ENCODE results near the gene ROR2. TPM values are rescaled to one million over a fixed set of nuclear protein-coding genes. Genes with fewer than 3 reads are reported as not detected.

Gene ROR2
- total RNA-seq, 1 donor from 2014 or later = 0.74 TPM

- Histone ChIP-seq H3K9me3 (replicated peaks) (no peaks in the 10 kb centered on the region), H3K27me3 (ENCODE audit: low read depth) (no peaks in the 10 kb centered on the region), H3K27ac (replicated peaks) (no peak overlapping the region), H3K36me3 (no peaks in the 10 kb centered on the region), H3K4me1 (peaks cover 10% of the 10 kb centered on the region), H3K4me3 (no peak overlapping the region)
- peak; percentile 73 for DNase-seq
- intact Hi-C loops (cut with micrococcal nuclease) = no loop called here
- peak; percentile 98 for TF ChIP-seq CTCF (IDR thresholded peaks at IDR 0.05; ENCODE audit: borderline replicate concordance)
Measured at GRCh38 chr9:91734371-91734981, 215.6 kb downstream of the ROR2 start.

DNA sequence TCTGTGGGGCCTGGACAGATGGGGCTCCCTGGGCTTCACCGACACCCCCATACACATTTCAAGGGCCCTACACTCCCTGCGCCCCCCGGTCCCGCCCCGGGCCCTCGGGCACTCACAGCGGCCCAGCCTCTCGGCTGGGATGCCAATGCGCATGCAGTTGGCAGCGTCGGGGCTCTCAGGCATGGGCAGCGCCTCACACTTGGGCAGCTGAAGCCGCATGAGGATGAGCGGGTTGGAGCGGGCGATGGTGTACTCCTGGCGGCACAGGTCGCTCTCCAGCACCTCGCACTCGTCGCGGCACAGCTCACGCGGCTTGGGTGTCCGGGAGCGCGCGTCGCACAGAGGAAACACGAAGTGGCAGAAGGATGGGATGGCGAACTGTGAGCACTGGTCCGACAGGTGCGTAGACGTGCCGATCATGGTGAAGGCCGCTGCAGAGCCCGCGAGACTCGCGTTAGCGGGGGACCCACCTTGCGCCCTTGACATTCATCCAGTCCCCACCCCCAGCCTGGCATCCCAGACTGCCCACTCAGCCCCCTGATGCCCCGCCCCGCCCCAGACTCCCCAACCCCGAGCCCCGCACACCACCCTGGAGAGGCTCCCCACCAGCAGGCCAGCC lies 216.9 kb downstream of the ROR2 start:
- peaks cover 18% of the 10 kb centered on the region for H3K4me1 ChIP-seq
- no peaks in the 10 kb centered on the region for H3K9me3 ChIP-seq (replicated peaks)
- H3K27me3 ChIP-seq (ENCODE audit: low read depth) = no peaks in the 10 kb centered on the region
- intact Hi-C loops (cut with micrococcal nuclease) = no loop called here
- no peak overlapping the region for H3K27ac ChIP-seq (replicated peaks)
- no peaks in the 10 kb centered on the region for H3K36me3 ChIP-seq
- H3K4me3 ChIP-seq = no peak overlapping the region
- DNase-seq = no peak
- TF ChIP-seq CTCF (IDR thresholded peaks at IDR 0.05; ENCODE audit: borderline replicate concordance) = no peak

DNA sequence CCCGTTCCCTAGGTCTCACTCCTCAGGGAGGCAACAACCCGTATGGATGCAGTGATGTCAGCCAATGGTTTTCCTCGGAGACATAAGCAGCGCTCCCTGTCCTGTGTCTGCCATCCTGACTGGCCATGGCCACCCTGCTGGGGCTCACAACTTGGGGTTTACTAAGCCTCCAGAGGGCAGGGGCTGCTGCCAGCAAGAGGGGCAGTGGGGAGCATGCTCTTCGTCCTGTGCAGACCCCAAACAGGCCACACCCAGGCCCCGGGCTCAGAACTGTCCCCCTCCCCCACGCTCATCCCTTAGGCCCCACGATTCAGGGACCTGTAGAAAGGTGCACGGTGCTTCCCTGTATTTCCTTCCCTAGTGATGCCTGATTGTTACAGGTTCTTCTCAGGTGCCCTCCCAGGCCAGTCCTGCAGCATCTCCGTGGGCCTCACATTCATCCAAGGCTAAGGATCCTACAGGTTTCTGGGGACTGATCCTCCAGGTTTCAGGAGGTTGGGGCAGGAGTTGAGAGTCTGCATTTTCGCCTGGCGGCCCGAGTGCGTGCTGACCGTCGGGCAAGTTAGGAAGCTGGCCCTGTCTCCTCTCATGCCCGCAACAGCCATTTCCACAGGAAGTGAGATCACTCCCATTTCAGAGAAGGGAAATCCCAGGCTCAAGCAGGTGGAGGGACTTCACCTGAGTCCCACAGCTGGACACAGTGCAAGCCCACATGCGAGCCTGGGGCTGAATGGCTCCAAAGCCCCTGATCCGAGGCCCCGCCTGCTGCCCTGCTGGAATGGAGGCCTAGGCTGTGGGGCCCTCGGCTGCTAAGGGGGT lies 217.6 kb downstream of the ROR2 start:
- intact Hi-C loops (cut with micrococcal nuclease) = no loop called here
- Histone ChIP-seq H3K4me1 (peaks cover 18% of the 10 kb centered on the region), H3K27me3 (ENCODE audit: low read depth) (no peaks in the 10 kb centered on the region), H3K36me3 (no peaks in the 10 kb centered on the region), H3K9me3 (replicated peaks) (no peaks in the 10 kb centered on the region), H3K27ac (replicated peaks) (no peak overlapping the region), H3K4me3 (no peak overlapping the region)
- no peak for DNase-seq
- no peak for TF ChIP-seq CTCF (IDR thresholded peaks at IDR 0.05; ENCODE audit: borderline replicate concordance)

GRCh38 chr9:91730806-91731205 lies 219.2 kb downstream of the ROR2 start:
- H3K4me3 ChIP-seq = no peak overlapping the region
- no peak for DNase-seq
- H3K4me1 ChIP-seq = peaks cover 18% of the 10 kb centered on the region
- no peaks in the 10 kb centered on the region for H3K9me3 ChIP-seq (replicated peaks)
- H3K27ac ChIP-seq (replicated peaks) = no peak overlapping the region
- TF ChIP-seq CTCF (IDR thresholded peaks at IDR 0.05; ENCODE audit: borderline replicate concordance) = no peak
- intact Hi-C loops (cut with micrococcal nuclease) = no loop called here
- no peaks in the 10 kb centered on the region for H3K27me3 ChIP-seq (ENCODE audit: low read depth)
- H3K36me3 ChIP-seq = no peaks in the 10 kb centered on the region

DNA sequence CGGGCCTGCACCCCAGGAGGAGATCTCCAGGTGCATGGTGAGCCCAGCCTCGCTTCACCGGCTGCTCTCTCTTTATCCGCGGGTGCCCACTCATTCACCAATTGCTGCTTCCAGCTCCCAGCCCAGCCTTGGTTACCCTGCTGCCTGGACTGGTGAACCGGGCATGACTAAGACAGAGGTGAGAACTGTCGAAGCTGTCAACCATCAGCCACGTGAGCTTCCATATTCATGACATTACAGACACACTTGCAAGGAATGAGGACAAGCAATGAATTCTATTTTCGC lies 220.5 kb downstream of the ROR2 start:
- H3K36me3 ChIP-seq = no peaks in the 10 kb centered on the region
- intact Hi-C loops (cut with micrococcal nuclease) = no loop called here
- H3K27ac ChIP-seq (replicated peaks) = peak overlapping the region; percentile 76
- no peak for TF ChIP-seq CTCF (IDR thresholded peaks at IDR 0.05; ENCODE audit: borderline replicate concordance)
- DNase-seq = no peak
- H3K27me3 ChIP-seq (ENCODE audit: low read depth) = no peaks in the 10 kb centered on the region
- H3K4me1 ChIP-seq = peaks cover 16% of the 10 kb centered on the region
- H3K9me3 ChIP-seq (replicated peaks) = no peaks in the 10 kb centered on the region
- H3K4me3 ChIP-seq = no peak overlapping the region

Data from left ventricle myocardium inferior (tissue), 1 donor.